Smooth muscle cell (in vitro differentiated cells): ENCODE measurements around the gene MAD1L1. TPM values are rescaled to one million over a fixed set of nuclear protein-coding genes. Genes with fewer than 3 reads are reported as not detected.

Experiments
- DNase-seq: peaks from one replicate; lab custom pipeline; 2025; ENCODE audit not compliant: unreplicated experiment; lab: John Stamatoyannopoulos, UW
- H2AFZ ChIP-seq: fragments of 200-600 bp; sonication (generic); 2 replicates; pipeline ENCODE4 v1.6.0; 2016; ENCODE audit warnings: antibody characterized with exemption, low read depth, mild to moderate bottlenecking
- H3F3A ChIP-seq: fragments of 200-600 bp; sonication (generic); 2 replicates; pipeline ENCODE4 v1.6.0; 2017; ENCODE audit warnings: antibody characterized with exemption, low read depth
- H3K27ac ChIP-seq: fragments of 200-600 bp; sonication (generic); 2 replicates; pipeline ENCODE4 v1.5.1; 2016; ENCODE audit warnings: low read depth, mild to moderate bottlenecking
- H3K27me3 ChIP-seq: fragments of 200-600 bp; sonication (generic); 2 replicates; pipeline ENCODE4 v1.6.1; 2016; ENCODE audit warnings: low read depth, mild to moderate bottlenecking
- H3K36me3 ChIP-seq: fragments of 200-600 bp; sonication (generic); 2 replicates; pipeline ENCODE4 v1.5.1; 2016; ENCODE audit warnings: low read depth
- H3K4me1 ChIP-seq: fragments of 200-600 bp; sonication (generic); 2 replicates; pipeline ENCODE4 v1.5.1; 2016; ENCODE audit warnings: low read depth
- H3K4me2 ChIP-seq: fragments of 200-600 bp; sonication (generic); 2 replicates; pipeline ENCODE4 v1.6.0; 2016; ENCODE audit warnings: mild to moderate bottlenecking
- H3K4me3 ChIP-seq: fragments of 200-600 bp; sonication (generic); 2 replicates; pipeline ENCODE4 v1.5.1; 2016; ENCODE audit warnings: mild to moderate bottlenecking
- H3K79me2 ChIP-seq: fragments of 200-600 bp; sonication (generic); 2 replicates; pipeline ENCODE4 v1.6.0; 2016; ENCODE audit warnings: low read depth, mild to moderate bottlenecking
- H3K9ac ChIP-seq: fragments of 200-600 bp; sonication (generic); 2 replicates; pipeline ENCODE4 v1.6.0; 2016; ENCODE audit warnings: low read depth
- H3K9me3 ChIP-seq: fragments of 200-600 bp; sonication (generic); replicated peaks from 2 replicates; pipeline ENCODE4 v1.5.1; 2016; ENCODE audit warnings: low read depth
- H4K20me1 ChIP-seq: fragments of 200-600 bp; sonication (generic); 2 replicates; pipeline ENCODE4 v1.6.0; 2016; ENCODE audit warnings: low read depth
- CTCF ChIP-seq: fragments of 200-600 bp; sonication (generic); IDR thresholded peaks from 2 replicates; pipeline ENCODE4 v1.5.1; 2017; ENCODE audit warnings: borderline replicate concordance, mild to moderate bottlenecking, antibody characterized with exemption; ENCODE audit not compliant: insufficient read depth, poor library complexity, severe bottlenecking
- WGBS: methylation state at CpG from one replicate; pipeline ENCODE4 v1.1.7; 2016; ENCODE audit warnings: low lambda C conversion rate; 5-methylcytosine and 5-hydroxymethylcytosine counted together
- polyA plus RNA-seq: library from polyadenylated mRNA; unstranded; fragments of >200 nt; fragmentation: Nextera tagmentation; extraction: Ambion mirVana; gene quantifications from 2 replicates; pipeline ENCODE4 v1.2.1, GENCODE V29; 2016
- total RNA-seq: library from RNA; depleted of rRNA; stranded (reverse); fragments of >200 nt; gene quantifications from 2 replicates; pipeline ENCODE4 v1.2.3, GENCODE V29; 2014

Gene MAD1L1
- total and polyA plus RNA-seq, 2 experiments from 2014 or later, result 33.4 to 60.7 TPM

- no peaks in the 10 kb centered on the region for H3K27me3 ChIP-seq
- no peaks in the 10 kb centered on the region for H3K4me1 ChIP-seq
- no peaks in the 10 kb centered on the region for H3K79me2 ChIP-seq
- no peak overlapping the region for H3K4me3 ChIP-seq
- no peaks in the 10 kb centered on the region for H4K20me1 ChIP-seq
- no peaks in the 10 kb centered on the region for H3F3A ChIP-seq
- no peak overlapping the region for H3K4me2 ChIP-seq
- WGBS, result 95% methylated on average over 24 of the region's 25 CpGs
- TF ChIP-seq CTCF, result no peak
- no peak for DNase-seq
- no peak overlapping the region for H3K9ac ChIP-seq
- no peak overlapping the region for H2AFZ ChIP-seq
- H3K36me3 ChIP-seq, result no peaks in the 10 kb centered on the region
- H3K27ac ChIP-seq, result no peak overlapping the region
- H3K9me3 ChIP-seq, result no peaks in the 10 kb centered on the region
Observed at GRCh38 chr7:2124604-2125345, 108.0 kb downstream of the MAD1L1 start.

- no peaks in the 10 kb centered on the region for H3F3A ChIP-seq
- DNase-seq, result no peak
- H3K9ac ChIP-seq, result no peak overlapping the region
- no peaks in the 10 kb centered on the region for H3K9me3 ChIP-seq
- no peak for TF ChIP-seq CTCF
- H3K4me3 ChIP-seq, result no peak overlapping the region
- H3K4me1 ChIP-seq, result no peaks in the 10 kb centered on the region
- H3K79me2 ChIP-seq, result no peaks in the 10 kb centered on the region
- no peak overlapping the region for H3K4me2 ChIP-seq
- no peak overlapping the region for H2AFZ ChIP-seq
- no peak overlapping the region for H3K27ac ChIP-seq
- no peaks in the 10 kb centered on the region for H4K20me1 ChIP-seq
- WGBS, result 97% methylated on average over 14 of the region's 14 CpGs
- H3K36me3 ChIP-seq, result no peaks in the 10 kb centered on the region
- no peaks in the 10 kb centered on the region for H3K27me3 ChIP-seq
Observed at GRCh38 chr7:2123916-2124315, 108.8 kb downstream of the MAD1L1 start.

- no peak for TF ChIP-seq CTCF
- no peak for DNase-seq
- Histone ChIP-seq H3K9ac (no peak overlapping the region), H3K4me3 (no peak overlapping the region), H3K79me2 (no peaks in the 10 kb centered on the region), H3K27ac (no peak overlapping the region), H3K36me3 (no peaks in the 10 kb centered on the region), H2AFZ (no peak overlapping the region), H3K27me3 (no peaks in the 10 kb centered on the region), H3F3A (no peaks in the 10 kb centered on the region), H3K4me2 (no peak overlapping the region), H4K20me1 (peaks cover under 1% of the 10 kb centered on the region), H3K9me3 (no peaks in the 10 kb centered on the region), H3K4me1 (no peaks in the 10 kb centered on the region)
- WGBS, result 94% methylated on average over 25 of the region's 25 CpGs
Observed at GRCh38 chr7:2123360-2123759, 109.4 kb downstream of the MAD1L1 start.

GRCh38 chr7:2122651-2123050 is 110.1 kb downstream of the MAD1L1 start:
- no peaks in the 10 kb centered on the region for H3K27me3 ChIP-seq
- H3K9ac ChIP-seq, result no peak overlapping the region
- no peak for DNase-seq
- H4K20me1 ChIP-seq, result peaks cover 8% of the 10 kb centered on the region
- no peaks in the 10 kb centered on the region for H3K9me3 ChIP-seq
- no peak overlapping the region for H2AFZ ChIP-seq
- H3K36me3 ChIP-seq, result no peaks in the 10 kb centered on the region
- no peaks in the 10 kb centered on the region for H3F3A ChIP-seq
- no peak overlapping the region for H3K27ac ChIP-seq
- 96% methylated on average over 16 of the region's 16 CpGs for WGBS
- no peak overlapping the region for H3K4me2 ChIP-seq
- H3K4me3 ChIP-seq, result no peak overlapping the region
- H3K4me1 ChIP-seq, result no peaks in the 10 kb centered on the region
- no peak for TF ChIP-seq CTCF
- H3K79me2 ChIP-seq, result no peaks in the 10 kb centered on the region
